Measurements from ENCODE around the gene GPR22.
A peak's percentile ranks its signal among the peaks of the same experiment; 100 is the strongest.

GPR22 gene

DNA sequence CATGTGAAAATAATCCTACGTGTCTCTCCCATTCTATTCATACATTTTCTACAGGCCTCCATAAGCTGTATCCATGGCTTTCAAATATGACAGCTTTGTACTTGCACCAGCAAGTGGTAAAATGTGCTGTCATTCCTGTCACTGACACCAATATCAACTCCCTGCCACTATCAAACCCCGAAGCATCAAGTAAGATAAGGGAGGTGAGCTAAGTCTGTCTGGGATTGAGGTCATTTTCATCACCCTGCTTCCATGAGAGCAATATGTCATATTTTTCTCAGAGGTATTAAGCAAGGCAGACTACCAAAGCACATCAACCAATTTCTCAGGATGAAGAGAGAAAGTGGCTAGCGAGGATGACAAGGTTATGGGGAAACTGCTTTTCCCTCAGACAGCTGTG, 11.1 kb downstream of the GPR22 start:
- DNase-seq = no peak

DNA sequence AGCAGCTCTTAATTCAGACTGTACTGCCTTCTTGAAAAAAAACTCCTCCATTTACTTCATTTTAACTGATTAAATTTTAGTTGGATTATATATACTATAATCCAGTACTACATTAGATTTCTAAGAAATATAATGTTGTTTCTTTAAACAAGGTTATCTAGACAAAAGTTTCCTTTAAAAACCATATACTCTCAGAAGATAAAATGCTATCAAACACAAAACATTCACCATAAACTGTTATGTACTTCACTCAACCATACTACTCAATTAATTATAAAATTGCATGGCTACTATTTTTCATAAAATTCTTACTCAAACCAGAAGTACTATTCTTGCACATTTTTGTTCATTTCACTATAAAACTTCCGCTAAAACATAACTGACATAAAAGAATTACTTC, 12.7 kb downstream of the GPR22 start:
- no peak for DNase-seq

DNA sequence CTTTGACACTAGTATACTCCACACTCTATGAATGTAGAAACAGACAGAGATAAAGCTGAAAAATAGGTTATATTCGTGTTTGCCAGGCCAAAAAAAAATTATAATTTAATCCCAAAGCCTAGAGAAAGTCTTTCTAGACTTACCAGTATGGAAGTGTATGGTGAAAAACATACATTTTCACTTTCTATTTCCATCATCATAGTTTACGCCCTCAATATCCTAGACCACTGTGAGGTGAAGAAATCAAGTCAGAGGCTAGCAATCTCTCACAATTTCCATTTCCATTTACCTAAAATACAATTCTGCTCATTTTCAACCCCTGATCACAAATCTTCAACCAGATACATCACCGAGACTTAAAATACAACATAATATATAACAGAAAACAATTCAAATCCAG, 16.2 kb downstream of the GPR22 start:
- no peak for DNase-seq

DNA sequence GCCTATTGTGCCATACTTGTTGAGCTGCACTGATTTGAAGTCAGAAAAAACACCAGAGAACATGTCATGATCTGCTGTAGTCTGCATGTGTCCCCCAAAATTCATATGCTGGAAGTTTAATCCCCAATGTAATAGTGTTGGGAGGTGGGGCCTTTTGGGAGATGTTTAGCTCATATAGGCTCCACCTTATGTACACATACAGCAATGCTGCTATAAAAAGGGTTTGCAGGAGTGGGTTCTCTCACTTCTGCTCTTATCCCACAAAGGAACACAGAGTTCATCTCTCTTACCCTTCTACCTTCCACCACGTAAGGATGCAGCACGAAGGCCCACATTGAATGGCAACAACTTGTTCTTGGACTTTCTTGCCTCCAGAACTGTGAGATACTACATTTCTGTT, 23.0 kb downstream of the GPR22 start:
- no peak for DNase-seq

DNA sequence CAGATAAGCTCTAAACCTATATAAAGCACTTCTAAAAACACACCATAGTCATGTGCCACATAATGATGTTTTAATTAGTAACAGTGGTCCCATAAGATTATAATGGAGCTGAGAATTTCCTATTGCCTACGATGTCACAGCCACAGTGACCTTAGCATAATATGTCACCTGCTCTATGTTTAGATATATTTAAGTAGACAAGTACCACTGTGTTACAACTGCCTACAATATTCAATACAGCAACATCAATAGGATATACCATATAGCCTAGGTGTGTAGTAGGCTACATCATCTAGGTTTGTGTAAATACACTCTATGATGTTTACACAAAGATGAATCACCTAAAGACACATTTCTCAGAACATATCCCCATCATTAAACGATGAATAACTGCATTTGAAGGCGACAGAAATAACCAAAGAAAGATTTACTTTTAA, 24.5 kb downstream of the GPR22 start:
- DNase-seq = no peak

DNA sequence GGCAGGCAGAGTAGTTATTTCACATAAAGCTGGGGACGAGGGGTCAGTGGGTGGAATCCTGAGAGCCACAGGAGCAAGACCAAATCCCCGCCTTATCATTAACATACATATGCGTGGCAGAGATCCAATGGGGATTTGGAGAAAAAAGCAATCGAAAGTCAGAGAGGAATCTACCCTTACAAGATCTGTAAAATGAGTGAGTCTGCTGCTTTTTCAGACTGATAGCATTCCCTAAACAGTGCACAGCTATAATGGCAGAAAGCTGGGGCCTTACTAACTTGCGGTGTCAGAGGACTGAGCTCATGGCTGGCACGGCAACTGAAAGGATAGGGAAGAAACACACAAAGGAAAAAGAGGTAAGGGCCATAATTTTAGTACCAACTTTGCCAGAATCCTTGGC, 25.0 kb downstream of the GPR22 start:
- DNase-seq = no peak

DNA sequence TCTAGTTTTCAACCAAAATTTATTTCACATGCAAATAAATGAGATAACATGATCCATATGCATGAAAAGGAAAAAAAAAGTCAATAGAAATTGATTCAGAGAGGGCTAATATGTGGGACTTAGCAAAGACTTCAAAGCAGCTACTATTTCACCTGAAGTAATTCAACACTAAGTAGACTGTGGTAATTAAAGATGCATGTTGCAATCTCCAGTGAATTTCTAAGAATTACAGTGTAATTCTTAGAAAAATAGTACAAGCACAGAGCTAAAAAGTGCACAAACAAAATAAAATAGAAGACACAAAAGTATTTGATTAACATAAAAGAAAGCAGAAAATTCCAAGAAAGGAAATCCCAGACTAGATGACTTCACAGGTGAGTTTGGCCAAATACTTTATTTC, 25.7 kb downstream of the GPR22 start:
- no peak for DNase-seq

DNA sequence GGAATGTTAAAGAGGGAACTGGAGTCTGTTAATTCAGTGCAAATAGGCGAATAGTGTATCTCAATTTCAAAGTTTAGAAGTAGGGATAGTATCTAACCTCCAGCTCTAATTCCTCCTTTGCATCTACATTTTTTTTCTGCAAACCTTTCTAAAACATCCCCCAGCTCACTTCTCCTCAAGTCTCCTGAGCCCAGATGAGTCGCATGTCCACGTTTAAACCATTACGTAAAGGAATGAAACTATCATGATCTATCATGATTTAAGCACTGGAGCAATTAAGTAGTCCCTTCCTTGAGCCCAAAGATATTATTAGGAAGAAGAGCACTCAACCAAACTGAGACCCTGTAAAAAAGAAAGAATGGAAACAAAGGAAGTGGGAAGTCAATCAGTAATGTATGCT, 29.9 kb downstream of the GPR22 start:
- no peak for DNase-seq

DNA sequence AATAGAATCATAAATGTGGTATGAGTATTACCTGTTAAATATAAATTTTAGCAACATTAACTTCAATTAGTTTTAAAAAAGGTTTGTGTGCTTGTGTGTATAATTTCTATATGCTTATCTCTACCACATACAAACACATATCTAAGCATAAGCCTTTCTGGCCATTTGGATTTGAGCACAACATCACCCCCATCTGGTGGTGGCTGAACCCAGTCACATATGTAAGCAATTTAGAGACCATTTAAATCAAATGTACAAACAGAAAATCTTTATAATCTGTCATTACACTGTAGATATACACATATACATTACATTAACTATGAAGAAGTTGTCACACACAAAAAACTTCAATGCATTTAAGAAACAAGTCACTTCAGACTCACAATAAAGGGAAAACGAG, 31.7 kb downstream of the GPR22 start:
- peak; percentile 38 for DNase-seq

DNA sequence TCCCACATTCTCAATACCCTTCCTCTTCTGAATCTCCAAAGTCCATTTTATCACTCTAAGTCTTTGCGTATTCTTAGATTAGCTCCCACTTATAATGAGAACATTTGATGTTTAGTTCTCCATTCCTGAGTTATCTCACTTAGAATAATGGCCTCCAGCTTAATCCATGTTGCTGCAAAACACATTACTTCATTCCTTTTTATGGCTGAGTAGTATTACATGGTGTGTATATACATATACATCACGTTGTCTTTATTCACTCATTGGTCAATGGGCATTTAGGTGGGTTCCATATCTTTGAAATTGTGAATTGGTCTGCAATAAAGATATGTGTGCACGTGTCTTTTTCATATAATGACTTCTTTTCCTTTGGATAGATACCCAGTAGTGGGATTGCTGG, 32.3 kb downstream of the GPR22 start:
- DNase-seq = no peak

DNA sequence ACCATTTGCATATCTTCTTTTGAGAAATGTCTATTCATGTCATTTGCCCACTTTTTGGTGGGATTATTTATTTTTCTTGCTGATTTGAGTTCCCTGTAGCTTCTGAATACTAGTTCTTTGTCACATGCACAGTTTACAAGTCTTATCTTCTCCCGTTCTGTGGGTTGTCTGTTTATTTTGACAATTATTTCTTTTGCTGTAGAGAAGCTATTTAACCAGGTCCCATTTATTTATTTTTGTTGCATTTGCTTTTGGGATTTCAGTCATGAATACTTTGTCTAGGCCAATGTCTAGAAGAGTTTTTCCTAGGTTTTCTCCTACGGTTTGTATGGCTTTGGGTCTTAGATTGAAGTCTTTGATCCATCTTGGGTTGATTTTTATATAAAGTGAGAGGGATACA, 32.9 kb downstream of the GPR22 start:
- no peak for DNase-seq

DNA sequence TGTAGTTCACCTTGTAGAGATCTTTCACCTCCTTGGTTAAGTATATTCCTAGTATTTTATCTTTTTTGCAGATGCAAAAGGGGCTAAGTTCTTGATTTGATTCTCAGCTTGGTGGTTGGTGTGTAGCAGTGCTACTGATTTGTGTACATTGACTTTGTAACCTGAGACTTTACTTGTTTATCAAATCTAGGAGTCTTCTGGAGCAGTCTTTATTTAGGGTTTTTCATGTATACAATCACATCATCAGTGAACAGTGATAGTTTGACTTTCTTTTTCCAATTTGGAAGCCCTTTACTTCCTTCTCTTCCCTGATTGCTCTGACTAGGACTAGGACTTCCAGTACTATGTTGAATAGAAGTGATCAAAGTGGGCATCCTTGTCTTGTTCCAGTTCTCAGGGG, 33.8 kb downstream of the GPR22 start:
- no peak for DNase-seq

DNA sequence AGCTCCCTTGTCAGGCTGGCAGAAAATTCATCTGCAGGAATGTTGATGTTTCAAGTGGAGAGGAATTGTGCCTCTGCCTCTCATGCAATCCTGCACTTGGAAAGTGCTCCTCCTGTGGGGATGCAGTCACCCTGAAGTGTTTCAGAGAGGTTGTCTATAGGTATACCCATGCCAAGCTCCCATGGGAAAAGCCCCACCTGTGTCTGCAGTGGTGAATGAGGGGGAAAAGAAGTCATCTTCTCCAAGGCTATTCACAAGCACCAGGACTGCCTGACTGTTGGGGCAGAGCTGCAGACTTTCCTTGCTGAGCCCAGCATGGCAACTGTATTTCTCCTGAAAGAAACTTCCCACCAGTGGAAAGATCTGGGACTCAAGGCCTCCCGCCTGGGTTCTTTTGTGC, 35.5 kb downstream of the GPR22 start:
- DNase-seq = no peak

DNA sequence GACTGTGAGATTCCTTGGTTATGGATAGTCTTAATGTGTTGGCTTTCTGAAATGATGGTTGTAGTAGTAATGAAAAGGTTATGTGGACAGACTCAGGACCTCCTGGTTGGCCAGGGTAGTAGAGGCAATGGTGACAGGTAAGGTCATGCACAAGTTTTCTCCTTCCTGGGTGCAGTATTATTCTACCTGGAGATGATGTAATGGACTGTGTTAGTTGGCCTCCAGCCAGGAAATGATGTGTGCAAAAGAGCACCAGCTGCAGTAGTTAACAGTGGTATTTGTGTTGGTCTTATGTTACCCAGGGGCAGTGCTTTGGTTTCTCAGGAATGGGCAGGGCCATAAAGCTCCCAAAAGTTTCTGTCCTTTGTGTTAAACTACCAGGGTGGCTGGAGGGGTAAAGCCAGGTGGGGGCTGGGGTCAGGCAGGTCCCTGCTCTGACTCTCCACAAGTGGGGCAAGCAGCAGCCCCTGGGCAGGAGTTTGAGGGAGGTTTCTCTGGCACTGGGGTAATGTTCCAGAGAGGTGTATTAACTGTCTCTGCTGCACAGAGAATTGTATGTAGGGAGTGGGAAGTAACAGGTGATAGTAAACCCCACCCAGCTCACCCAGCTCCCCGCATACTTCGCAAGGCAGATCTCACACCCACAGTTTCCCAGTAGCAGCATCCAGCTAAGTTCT, 36.3 kb downstream of the GPR22 start:
- DNase-seq = no peak

DNA sequence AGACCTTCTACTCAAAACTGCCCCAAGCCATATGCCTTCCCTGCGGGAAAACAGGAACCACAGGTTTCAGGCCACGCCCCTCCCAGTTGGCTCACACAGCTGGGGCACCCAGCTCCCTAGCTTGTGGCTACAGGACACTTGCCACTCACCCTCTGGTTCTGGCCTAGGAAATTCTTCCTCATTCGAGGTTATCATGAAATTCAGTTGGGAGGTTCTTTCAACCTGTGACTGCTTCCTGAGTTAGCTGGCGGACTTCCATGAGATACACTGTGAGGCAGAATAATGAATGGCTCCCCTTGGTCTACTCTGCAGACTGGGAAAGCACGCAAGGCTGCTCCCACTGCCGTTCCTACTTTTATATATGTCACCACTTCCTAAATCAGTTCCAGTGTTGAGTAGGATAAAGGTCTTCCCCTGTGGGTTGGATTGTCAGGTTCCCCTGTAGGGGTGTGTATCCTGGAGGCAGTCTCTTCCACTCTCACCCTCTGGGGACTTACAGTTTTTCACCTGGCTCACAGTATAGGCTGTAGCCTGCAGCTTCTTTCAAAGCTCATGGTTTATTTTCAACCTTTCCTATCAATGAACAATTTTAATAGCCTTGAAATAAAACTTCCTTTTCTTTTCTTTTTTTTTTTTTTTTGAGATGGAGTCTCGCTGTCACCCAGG, 37.0 kb downstream of the GPR22 start:
- no peak for DNase-seq
